Cardiac fibroblast (primary cell): ENCODE data around the gene RTN1.
A peak's percentile ranks its signal among the peaks of the same experiment; 100 is the strongest.

Source experiments
- DNase-seq, 2 donors: peaks; one replicate each; pipeline versions ENCODE4 v3.0.0 to v3.0.0-alpha.2; 2010; ENCODE audit warnings: low read depth in 2 of 2
- H3K4me3 ChIP-seq, 2 donors: replicated peaks in 1 of 2; 1 replicate in 1 of 2; 2 replicates in 1 of 2; pipeline ENCODE4 v1.5.1; 2011; ENCODE audit warnings: low read depth in 2 of 2, low read length in 2 of 2, mild to moderate bottlenecking in 2 of 2, moderate library complexity in 1 of 2
- TF ChIP-seq, protein P1 (sequence below): IDR thresholded peaks from one replicate; pipeline ENCODE4 v1.5.1; 2011; ENCODE audit warnings: low read depth, mild to moderate bottlenecking, low read length, inconsistent platforms

Gene RTN1

DNA sequence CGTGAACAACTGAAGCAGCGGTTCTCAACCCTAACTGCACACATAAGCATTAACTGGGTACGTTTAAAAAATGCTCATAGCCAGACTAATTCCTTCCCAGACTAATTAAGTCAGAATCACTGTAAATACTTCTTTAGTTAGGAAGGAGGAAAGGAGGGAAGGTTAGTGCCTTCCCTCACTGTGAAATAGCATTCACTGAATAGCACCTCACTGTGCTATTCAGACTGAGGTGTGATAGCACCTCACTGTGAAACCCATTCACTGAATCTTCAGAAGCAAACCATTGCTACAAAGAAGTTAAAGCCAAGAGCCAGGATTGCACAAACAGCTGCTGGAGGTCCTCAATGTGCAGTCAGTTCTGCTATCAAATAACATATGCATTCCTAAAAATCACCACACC lies 58.8 kb downstream of the RTN1 start:
- TF ChIP-seq, protein P1, sequence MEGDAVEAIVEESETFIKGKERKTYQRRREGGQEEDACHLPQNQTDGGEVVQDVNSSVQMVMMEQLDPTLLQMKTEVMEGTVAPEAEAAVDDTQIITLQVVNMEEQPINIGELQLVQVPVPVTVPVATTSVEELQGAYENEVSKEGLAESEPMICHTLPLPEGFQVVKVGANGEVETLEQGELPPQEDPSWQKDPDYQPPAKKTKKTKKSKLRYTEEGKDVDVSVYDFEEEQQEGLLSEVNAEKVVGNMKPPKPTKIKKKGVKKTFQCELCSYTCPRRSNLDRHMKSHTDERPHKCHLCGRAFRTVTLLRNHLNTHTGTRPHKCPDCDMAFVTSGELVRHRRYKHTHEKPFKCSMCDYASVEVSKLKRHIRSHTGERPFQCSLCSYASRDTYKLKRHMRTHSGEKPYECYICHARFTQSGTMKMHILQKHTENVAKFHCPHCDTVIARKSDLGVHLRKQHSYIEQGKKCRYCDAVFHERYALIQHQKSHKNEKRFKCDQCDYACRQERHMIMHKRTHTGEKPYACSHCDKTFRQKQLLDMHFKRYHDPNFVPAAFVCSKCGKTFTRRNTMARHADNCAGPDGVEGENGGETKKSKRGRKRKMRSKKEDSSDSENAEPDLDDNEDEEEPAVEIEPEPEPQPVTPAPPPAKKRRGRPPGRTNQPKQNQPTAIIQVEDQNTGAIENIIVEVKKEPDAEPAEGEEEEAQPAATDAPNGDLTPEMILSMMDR = no peak
- H3K4me3 ChIP-seq = no peak overlapping the region
- no peak for DNase-seq

DNA sequence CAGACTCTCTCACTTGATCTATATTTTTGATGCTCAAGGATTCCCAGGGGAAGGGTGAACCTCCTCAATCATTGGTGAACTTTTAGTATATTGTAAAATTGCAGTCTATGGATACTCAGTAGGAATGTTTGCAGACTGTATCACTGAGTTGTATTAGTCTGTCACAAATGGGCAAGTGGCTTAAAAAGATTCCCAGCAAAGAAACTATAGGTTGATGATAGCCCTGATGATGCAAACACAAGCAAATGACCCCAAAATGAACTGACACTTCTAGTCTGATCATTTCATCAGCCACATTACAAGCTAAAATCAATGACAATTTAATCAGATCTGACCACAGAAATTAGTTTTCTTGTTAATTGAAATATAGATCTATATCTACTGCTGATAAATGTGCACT lies 59.5 kb downstream of the RTN1 start:
- no peak for DNase-seq
- TF ChIP-seq, protein P1 = no peak
- no peak overlapping the region for H3K4me3 ChIP-seq

DNA sequence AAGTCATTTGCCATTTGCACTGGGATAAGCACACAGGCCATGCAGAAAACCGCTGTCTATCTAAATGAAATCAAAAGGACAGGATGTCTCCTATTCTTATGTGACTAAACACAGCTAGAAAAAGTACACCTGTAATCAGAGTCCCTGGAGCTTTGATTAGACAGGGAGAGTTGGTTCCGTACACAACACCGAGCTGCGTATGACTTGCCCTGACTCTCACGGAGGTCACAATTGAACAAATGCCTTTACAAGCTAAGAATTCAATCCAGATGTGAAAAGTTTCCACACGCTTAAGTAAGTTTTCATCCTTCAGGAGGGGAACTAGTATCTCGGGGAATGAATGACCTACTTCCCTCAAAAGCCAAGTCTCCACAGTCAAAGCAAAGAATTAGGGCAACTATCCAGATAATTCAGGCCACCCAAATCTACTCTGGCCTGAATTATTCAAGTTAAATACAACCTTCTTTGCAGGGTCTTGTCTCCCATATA lies 67.5 kb downstream of the RTN1 start:
- DNase-seq = no peak
- TF ChIP-seq, protein P1 = no peak
- H3K4me3 ChIP-seq = no peak overlapping the region

DNA sequence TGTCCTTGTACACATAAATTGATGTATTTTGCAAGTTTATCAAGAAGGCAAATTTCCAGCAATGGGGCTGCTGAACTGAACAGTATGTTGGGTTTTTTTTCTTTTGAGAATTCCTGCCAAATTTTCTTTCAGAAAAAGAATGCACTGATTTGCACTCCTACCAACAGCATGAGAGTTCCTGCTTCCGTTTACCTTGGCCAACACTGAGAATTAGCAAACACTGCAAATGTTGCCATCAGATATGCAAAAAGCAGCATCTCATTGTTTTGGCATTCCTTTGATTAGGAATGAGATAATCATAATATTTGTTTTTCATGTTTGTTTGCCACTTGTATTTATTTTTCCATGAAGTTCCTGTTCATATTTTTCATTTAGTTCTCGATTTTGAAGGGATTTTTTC lies 82.4 kb downstream of the RTN1 start:
- H3K4me3 ChIP-seq = no peak overlapping the region
- TF ChIP-seq, protein P1 = no peak

DNA sequence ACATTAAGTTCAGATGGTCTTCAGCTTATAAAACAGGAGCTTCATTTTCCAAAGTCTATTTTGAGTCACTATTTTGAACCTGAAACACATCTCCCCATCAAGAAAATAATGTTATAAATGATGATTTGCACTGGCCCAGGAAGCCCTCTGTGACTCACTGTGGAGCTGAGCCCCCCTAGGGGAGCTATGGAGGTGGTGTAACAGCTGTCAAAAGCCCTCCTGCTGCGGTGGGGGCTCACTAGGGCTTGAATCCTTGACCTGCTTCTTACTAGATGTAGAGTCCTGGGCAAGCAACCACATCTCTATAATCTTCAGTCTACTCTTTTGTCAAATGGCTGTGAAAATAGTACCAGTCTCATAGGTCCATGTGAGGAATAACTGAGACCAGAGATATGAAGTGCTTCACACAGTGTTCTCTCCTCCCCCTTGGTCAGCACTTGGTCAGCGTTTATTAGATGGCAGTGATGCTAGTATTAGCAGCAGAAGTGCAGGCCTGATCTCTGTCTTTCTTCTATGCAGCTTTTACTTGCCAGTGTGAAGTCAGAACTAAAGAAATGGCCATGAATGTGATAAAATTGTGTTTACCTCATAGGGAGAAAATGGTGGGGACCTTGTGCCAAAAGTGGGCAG lies 83.4 kb downstream of the RTN1 start:
- no peak for DNase-seq
- TF ChIP-seq, protein P1 = no peak
- no peak overlapping the region for H3K4me3 ChIP-seq

More for the DNA sequence above, 82.4 kb downstream of the RTN1 start:
- peak in 1 of 2 donors; percentile 5 for DNase-seq

DNA sequence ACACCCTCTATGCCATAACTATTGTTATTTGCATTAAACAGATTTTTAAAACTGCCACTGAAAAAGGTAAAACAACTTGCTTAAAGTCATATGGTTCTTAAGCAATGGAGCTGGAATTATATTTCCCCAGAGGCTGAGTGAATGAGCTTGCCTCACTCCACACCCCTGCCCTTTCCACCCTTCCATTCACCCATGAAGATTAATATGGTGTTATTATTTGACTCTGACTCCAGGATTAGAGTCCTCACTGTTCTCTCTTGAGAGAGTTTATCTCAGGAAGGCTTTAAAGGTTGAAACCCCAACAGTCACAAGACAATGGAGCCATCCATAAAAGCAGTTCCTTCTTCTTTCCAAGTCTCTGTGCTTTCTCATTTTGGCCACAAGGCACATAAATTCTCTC lies 84.9 kb downstream of the RTN1 start:
- TF ChIP-seq, protein P1 = no peak
- no peak overlapping the region for H3K4me3 ChIP-seq

DNA sequence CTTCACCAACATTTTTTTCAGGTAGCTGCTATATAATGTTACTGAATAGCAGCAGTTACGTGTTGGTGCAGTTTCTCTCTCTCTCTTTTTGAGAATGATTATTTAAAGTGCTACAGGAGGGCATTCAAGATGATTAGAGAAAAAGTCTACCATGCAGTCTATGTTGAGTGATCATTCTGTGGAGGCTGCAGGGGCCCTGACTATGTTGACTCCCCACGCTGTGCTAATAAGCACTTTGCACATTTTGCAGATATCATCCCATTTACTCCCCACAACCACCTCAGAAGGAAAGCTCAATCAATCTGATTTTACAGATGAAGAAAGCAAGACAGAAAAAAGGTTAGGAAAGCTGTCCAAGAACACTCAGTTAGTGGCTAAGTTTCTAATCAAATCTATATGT lies 87.8 kb downstream of the RTN1 start:
- TF ChIP-seq, protein P1 = no peak
- H3K4me3 ChIP-seq = no peak overlapping the region
- DNase-seq = no peak

More for the DNA sequence above, 84.9 kb downstream of the RTN1 start:
- no peak for DNase-seq
